Suprapubic skin (tissue), 4 donors: ENCODE results near the gene RBM3.

ENCODE experiments used
- POLR2A ChIP-seq, 2 donors: fragments of 450-650 bp; IDR thresholded peaks; one replicate each; pipeline ENCODE4 v1.6.1; 2017; ENCODE audit warnings: antibody characterized with exemption in 2 of 2, mild to moderate bottlenecking in 2 of 2, moderate library complexity in 2 of 2
- POLR2AphosphoS5 ChIP-seq, 3 donors: sonication (generic); formaldehyde crosslinking; IDR thresholded peaks; one replicate each; pipeline ENCODE4 v1.6.1; 2017; ENCODE audit warnings: antibody characterized with exemption in 3 of 3
- TF ChIP-seq, protein P1 (sequence below), 2 donors: fragments of 200-600 bp in 1 of 2; fragments of 450-650 bp in 1 of 2; sonication (generic) in 1 of 2; IDR thresholded peaks; one replicate each; pipeline ENCODE4 v1.5.1; 2016 to 2019; ENCODE audit warnings: antibody characterized with exemption in 2 of 2, mild to moderate bottlenecking in 1 of 2, moderate library complexity in 1 of 2

GRCh38 chrX:48601741-48602394 is 27.6 kb downstream of the RBM3 start:
- TF ChIP-seq, protein P1, sequence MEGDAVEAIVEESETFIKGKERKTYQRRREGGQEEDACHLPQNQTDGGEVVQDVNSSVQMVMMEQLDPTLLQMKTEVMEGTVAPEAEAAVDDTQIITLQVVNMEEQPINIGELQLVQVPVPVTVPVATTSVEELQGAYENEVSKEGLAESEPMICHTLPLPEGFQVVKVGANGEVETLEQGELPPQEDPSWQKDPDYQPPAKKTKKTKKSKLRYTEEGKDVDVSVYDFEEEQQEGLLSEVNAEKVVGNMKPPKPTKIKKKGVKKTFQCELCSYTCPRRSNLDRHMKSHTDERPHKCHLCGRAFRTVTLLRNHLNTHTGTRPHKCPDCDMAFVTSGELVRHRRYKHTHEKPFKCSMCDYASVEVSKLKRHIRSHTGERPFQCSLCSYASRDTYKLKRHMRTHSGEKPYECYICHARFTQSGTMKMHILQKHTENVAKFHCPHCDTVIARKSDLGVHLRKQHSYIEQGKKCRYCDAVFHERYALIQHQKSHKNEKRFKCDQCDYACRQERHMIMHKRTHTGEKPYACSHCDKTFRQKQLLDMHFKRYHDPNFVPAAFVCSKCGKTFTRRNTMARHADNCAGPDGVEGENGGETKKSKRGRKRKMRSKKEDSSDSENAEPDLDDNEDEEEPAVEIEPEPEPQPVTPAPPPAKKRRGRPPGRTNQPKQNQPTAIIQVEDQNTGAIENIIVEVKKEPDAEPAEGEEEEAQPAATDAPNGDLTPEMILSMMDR (IDR thresholded peaks at IDR 0.05), result no peak
- TF ChIP-seq POLR2AphosphoS5 (IDR thresholded peaks at IDR 0.05) (no peak), POLR2A (IDR thresholded peaks at IDR 0.05) (no peak)
